Thyroid gland (tissue), 4 donors: ENCODE results near the gene GNG4.

Source experiments
- POLR2A ChIP-seq, 2 donors: fragments of 450-650 bp; IDR thresholded peaks; one replicate each; pipeline ENCODE4 v1.6.1; 2017; ENCODE audit warnings: antibody characterized with exemption in 2 of 2, mild to moderate bottlenecking in 2 of 2, moderate library complexity in 1 of 2
- TF ChIP-seq, protein P1 (sequence below), 6 experiments: fragments of 200-600 bp in 3 of 6; fragments of 450-650 bp in 3 of 6; sonication (generic) in 3 of 6; IDR thresholded peaks; one replicate each; pipeline ENCODE4 v1.5.1; 2016 to 2019; ENCODE audit warnings: antibody characterized with exemption in 6 of 6, mild to moderate bottlenecking in 2 of 6, inconsistent platforms in 1 of 6, moderate library complexity in 1 of 6

DNA sequence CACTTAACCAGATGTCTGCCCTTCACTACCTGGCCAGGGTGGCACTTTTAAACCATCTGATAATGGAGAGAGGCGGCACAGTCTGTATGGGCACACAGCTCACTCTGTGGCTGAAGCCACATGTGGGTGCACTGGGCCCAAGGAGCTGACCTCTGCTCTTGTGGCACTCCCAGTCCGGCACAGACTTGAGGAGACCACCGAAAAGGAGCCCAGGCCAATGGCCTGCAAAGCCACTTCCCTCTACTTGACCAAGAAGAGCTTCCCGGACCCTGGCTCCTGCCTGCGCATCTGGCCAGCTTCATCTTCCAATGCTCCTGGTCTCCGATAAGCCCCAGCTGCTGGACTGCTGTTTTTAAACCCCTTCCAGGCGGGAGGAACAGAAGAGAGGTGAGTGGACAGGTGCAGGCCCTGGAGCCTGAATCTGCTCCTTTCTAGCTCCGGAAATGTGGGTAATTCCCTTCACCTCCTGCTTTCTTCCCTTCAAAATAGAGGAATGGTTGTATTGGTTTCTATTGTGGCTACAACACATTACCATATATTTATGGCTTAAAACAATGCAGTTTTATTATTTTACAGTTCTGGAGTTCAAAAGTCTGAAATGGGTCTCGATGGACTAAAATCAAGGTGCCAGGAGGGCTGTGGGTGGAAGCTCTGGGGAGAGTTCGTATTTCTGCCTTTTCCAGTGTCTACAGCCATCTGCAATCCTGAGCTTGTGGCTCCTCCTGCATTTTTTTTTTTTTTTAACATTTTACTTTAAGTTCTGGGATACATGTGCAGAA is 11.6 kb downstream of the GNG4 start:
- TF ChIP-seq, protein P1, sequence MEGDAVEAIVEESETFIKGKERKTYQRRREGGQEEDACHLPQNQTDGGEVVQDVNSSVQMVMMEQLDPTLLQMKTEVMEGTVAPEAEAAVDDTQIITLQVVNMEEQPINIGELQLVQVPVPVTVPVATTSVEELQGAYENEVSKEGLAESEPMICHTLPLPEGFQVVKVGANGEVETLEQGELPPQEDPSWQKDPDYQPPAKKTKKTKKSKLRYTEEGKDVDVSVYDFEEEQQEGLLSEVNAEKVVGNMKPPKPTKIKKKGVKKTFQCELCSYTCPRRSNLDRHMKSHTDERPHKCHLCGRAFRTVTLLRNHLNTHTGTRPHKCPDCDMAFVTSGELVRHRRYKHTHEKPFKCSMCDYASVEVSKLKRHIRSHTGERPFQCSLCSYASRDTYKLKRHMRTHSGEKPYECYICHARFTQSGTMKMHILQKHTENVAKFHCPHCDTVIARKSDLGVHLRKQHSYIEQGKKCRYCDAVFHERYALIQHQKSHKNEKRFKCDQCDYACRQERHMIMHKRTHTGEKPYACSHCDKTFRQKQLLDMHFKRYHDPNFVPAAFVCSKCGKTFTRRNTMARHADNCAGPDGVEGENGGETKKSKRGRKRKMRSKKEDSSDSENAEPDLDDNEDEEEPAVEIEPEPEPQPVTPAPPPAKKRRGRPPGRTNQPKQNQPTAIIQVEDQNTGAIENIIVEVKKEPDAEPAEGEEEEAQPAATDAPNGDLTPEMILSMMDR (IDR thresholded peaks at IDR 0.05), result no peak
- no peak for TF ChIP-seq POLR2A (IDR thresholded peaks at IDR 0.05)
